Measurements from ENCODE around the gene KRABD2.
A peak's percentile ranks its signal among the peaks of the same experiment; 100 is the strongest.

Gene KRABD2

DNA sequence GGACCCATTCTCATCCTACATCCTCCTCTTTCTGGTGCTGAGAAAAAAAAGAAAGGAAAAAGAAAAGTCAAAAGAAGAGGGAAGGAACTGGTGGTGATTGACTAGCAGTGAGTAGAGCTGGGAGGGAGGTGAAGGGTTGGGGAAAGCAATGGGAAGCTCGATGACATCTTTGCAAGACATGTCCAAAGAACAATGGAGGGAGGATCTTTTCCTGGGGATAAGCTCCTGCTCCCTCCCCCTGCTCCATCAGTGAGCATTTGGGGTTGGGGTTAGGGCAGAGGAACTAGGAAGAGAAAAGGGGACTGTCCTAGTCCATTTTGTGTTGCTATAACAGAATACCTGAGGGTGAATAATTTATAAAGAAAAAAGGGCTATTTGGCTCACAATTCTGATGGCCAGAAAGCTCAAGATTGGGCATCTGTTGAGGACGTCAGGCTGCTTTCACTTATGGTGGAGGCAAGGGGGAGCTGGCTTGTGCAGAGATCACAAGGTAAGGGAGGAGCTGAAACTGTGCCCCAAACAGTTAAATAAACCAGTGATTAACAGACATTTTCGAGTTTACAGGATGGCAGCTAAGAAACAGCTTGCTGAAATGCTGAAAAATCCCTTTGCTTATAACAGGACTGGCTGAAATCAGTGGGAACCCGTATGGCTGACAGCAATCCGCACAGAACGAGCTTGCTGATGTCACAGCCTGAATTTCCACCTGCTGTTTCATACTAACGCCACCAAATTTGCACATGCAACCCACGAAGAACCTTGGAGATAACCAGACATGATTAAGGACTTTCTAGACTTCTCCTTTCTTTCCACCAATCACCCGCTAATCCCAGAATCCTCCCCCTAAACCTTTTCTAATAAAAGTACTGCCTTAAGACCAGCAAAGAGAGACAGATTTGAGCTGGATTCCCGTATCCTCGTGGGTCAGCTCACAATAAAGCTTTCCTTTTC lies 38.4 kb downstream of the KRABD2 start:
- intact Hi-C loops (cut with DNase I; ENCODE audit: low total_unique reads): no loop called here
- H3K9me3 ChIP-seq: no peaks in the 10 kb centered on the region
- peak overlapping the region; percentile 12 to 30 for H3K4me3 ChIP-seq
- peaks cover 0 to 12% (median 3%) of the 10 kb centered on the region in 4 donors for H3K4me1 ChIP-seq
- peaks cover 0 to 4% of the 10 kb centered on the region in 2 donors for H3K27me3 ChIP-seq
- H3K27ac ChIP-seq: no peak overlapping the region
- H3K36me3 ChIP-seq: no peaks in the 10 kb centered on the region
- DNase-seq: no peak
- TF ChIP-seq, protein P1, sequence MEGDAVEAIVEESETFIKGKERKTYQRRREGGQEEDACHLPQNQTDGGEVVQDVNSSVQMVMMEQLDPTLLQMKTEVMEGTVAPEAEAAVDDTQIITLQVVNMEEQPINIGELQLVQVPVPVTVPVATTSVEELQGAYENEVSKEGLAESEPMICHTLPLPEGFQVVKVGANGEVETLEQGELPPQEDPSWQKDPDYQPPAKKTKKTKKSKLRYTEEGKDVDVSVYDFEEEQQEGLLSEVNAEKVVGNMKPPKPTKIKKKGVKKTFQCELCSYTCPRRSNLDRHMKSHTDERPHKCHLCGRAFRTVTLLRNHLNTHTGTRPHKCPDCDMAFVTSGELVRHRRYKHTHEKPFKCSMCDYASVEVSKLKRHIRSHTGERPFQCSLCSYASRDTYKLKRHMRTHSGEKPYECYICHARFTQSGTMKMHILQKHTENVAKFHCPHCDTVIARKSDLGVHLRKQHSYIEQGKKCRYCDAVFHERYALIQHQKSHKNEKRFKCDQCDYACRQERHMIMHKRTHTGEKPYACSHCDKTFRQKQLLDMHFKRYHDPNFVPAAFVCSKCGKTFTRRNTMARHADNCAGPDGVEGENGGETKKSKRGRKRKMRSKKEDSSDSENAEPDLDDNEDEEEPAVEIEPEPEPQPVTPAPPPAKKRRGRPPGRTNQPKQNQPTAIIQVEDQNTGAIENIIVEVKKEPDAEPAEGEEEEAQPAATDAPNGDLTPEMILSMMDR (IDR thresholded peaks at IDR 0.05): no peak

- Histone ChIP-seq H3K9me3 (no peaks in the 10 kb centered on the region), H3K36me3 (no peaks in the 10 kb centered on the region), H3K27me3 (peaks cover 0 to 12% of the 10 kb centered on the region in 2 donors), H3K4me3 (no peak overlapping the region), H3K4me1 (peaks cover 0 to 6% (median under 1%) of the 10 kb centered on the region in 4 donors), H3K27ac (no peak overlapping the region)
- intact Hi-C loops (cut with DNase I; ENCODE audit: low total_unique reads): no loop called here
- no peak for DNase-seq
- TF ChIP-seq, protein P1 (IDR thresholded peaks at IDR 0.05): no peak
Observed at GRCh38 chr17:8333281-8333680, 43.2 kb downstream of the KRABD2 start.

DNA sequence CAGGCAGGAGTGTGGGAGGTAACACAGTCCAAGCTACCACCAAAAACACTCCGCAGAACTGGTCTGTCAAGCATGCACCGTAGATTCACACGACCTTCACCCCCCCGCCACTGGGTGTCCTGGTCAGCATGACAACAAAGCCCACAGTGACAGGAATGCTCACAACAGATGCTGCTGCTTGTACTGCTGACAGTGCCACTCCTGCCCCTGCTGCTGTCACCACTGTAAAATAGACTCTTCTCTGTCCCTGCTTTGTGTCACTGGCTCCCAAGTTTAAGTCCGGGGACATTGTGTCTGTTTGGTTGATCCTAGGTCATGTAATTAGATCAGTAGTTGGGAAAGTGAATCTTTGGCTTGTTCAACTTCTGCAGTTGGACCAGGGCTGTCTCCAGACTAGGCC lies 43.8 kb downstream of the KRABD2 start:
- no peak for DNase-seq
- H3K27ac ChIP-seq: no peak overlapping the region
- no peaks in the 10 kb centered on the region for H3K36me3 ChIP-seq
- peaks cover 0 to under 1% (median 0%) of the 10 kb centered on the region in 4 donors for H3K4me1 ChIP-seq
- H3K27me3 ChIP-seq: peaks cover 0 to 14% of the 10 kb centered on the region in 2 donors
- TF ChIP-seq, protein P1 (IDR thresholded peaks at IDR 0.05): no peak
- H3K4me3 ChIP-seq: no peak overlapping the region
- H3K9me3 ChIP-seq: no peaks in the 10 kb centered on the region
- intact Hi-C loops (cut with DNase I; ENCODE audit: low total_unique reads): no loop called here

GRCh38 chr17:8332128-8332527 lies 44.4 kb downstream of the KRABD2 start:
- TF ChIP-seq, protein P1 (IDR thresholded peaks at IDR 0.05): no peak
- DNase-seq: no peak
- H3K27ac ChIP-seq: no peak overlapping the region
- no peaks in the 10 kb centered on the region for H3K9me3 ChIP-seq
- no peaks in the 10 kb centered on the region for H3K36me3 ChIP-seq
- intact Hi-C loops (cut with DNase I; ENCODE audit: low total_unique reads): no loop called here
- H3K4me1 ChIP-seq: peaks cover 0 to 4% (median 3%) of the 10 kb centered on the region in 4 donors
- peaks cover 0 to 19% of the 10 kb centered on the region in 2 donors for H3K27me3 ChIP-seq
- no peak overlapping the region for H3K4me3 ChIP-seq

- peak overlapping the region in 1 of 2 donors; percentile 16 for H3K27ac ChIP-seq
- peak overlapping the region; percentile 42 to 51 for H3K4me3 ChIP-seq
- H3K36me3 ChIP-seq: no peaks in the 10 kb centered on the region
- H3K4me1 ChIP-seq: peaks cover 0 to 14% (median 9%) of the 10 kb centered on the region in 4 donors
- DNase-seq: no peak
- intact Hi-C loops (cut with DNase I; ENCODE audit: low total_unique reads): no loop called here
- TF ChIP-seq, protein P1 (IDR thresholded peaks at IDR 0.05): no peak
- peaks cover 0 to 48% of the 10 kb centered on the region in 2 donors for H3K27me3 ChIP-seq
- H3K9me3 ChIP-seq: no peaks in the 10 kb centered on the region
Observed at GRCh38 chr17:8327303-8327649, 49.2 kb downstream of the KRABD2 start.
